ENCODE data around the gene TSPAN10. TPM values are rescaled to one million over a fixed set of nuclear protein-coding genes. Genes with fewer than 3 reads are reported as not detected.

Gene TSPAN10
- total RNA-seq (2022) (4.0 and 4.1 TPM in 2 replicates), Bru-seq, nascent RNA (percentile 43 among the genes with signal in this experiment), BruChase-seq, experiment 1, labeled RNA remaining after a 2-hour chase (percentile 39 among the genes with signal in this experiment), BruChase-seq, experiment 2, labeled RNA remaining after a 6-hour chase (percentile 44 among the genes with signal in this experiment)
- long read RNA-seq, partial matches to known transcripts, result 2 of 7 reads
- long read RNA-seq, other reads (novel, unspliced or antisense), result 1 of 7 reads

- BruUV-seq (replicated peaks), result no TSS peak
- POLR2A ChIA-PET, result interaction anchor here (0.6 to 1.0 kb wide), 2 partner anchors 414 to 970 kb away, joined by 3 to 4 read pairs; no protein-coding TSS in a partner anchor
Observed at GRCh38 chr17:81636505-81637288, at the start of gene TSPAN10, which contains the start of gene NPLOC4. TSS of gene TSPAN10 (plus strand) at chr17:81637196. CDS start at chr17:81642413, 5,217 bp downstream. TSS of gene NPLOC4 (minus strand) at chr17:81637112. CDS start at chr17:81636930, 182 bp downstream.

GRCh38 chr17:81589612-81590011 lies 47.4 kb upstream of the TSPAN10 start:
- Mint-ChIP-seq H3K4me3 (ENCODE audit: unreplicated experiment) (no peak overlapping the region), H3K27ac (ENCODE audit: unreplicated experiment) (no peak overlapping the region), H3K36me3 (ENCODE audit: insufficient read depth, unreplicated experiment) (peaks cover 100% of the 10 kb centered on the region), H3K4me1 (ENCODE audit: low read depth, unreplicated experiment) (no peaks in the 10 kb centered on the region), H3K9me3 (ENCODE audit: unreplicated experiment) (no peaks in the 10 kb centered on the region), H3K27me3 (ENCODE audit: insufficient read depth, unreplicated experiment) (no peaks in the 10 kb centered on the region)
- no peak overlapping the region for H3K4me3 ChIP-seq (ENCODE audit: low read depth, low read length)
- H3K4me1 ChIP-seq, result no peaks in the 10 kb centered on the region
- CTCF ChIA-PET, result no interaction called here
- no peaks in the 10 kb centered on the region for H3K9me3 ChIP-seq
- no peaks in the 10 kb centered on the region for H3K27me3 ChIP-seq (replicated peaks; ENCODE audit: control insufficient read depth, insufficient read depth, low read length)
- peaks cover 5% of the 10 kb centered on the region for H3K36me3 ChIP-seq (ENCODE audit: control insufficient read depth, insufficient read depth, low read length)
- intact Hi-C loops (cut with micrococcal nuclease; ENCODE audit: unreplicated experiment), result no loop called here
- POLR2A ChIA-PET, result no interaction called here
- DNase-seq, result no peak
- BruUV-seq (replicated peaks), result no TSS peak
- no peak for TF ChIP-seq CTCF (IDR thresholded peaks at IDR 0.05; ENCODE audit: insufficient read depth in 1 of 2, low read depth in 1 of 2, low read length in 1 of 2, severe bottlenecking in 1 of 2, unreplicated experiment in 1 of 2)

More at GRCh38 chr17:81636505-81637288, at the start of gene TSPAN10, which contains the start of gene NPLOC4:
- TF ChIP-seq CTCF (IDR thresholded peaks at IDR 0.05; ENCODE audit: insufficient read depth in 1 of 2, low read depth in 1 of 2, low read length in 1 of 2, severe bottlenecking in 1 of 2, unreplicated experiment in 1 of 2), result no peak
- DNase-seq, result peak; percentile 86 to 93
- CTCF ChIA-PET, result interaction anchor here (0.7 kb wide), 1 partner anchor 158 kb away, joined by 3 read pairs; no protein-coding TSS in a partner anchor
- Histone ChIP-seq H3K4me1 (peaks cover 9% of the 10 kb centered on the region; the same call in 1 of the 2 replicates), H3K27me3 (replicated peaks; ENCODE audit: control insufficient read depth, insufficient read depth, low read length) (no peaks in the 10 kb centered on the region), H3K4me3 (ENCODE audit: low read depth, low read length) (peak within 1 kb of the TSS; percentile 90), H3K36me3 (ENCODE audit: control insufficient read depth, insufficient read depth, low read length) (no peaks in the 10 kb centered on the region), H3K9me3 (no peaks in the 10 kb centered on the region)
- H3K36me3 Mint-ChIP-seq (ENCODE audit: insufficient read depth, unreplicated experiment), result peaks cover 37% of the 10 kb centered on the region
- intact Hi-C loops (cut with micrococcal nuclease; ENCODE audit: unreplicated experiment), result no loop called here
- no peaks in the 10 kb centered on the region for H3K4me1 Mint-ChIP-seq (ENCODE audit: low read depth, unreplicated experiment)
- no peaks in the 10 kb centered on the region for H3K9me3 Mint-ChIP-seq (ENCODE audit: unreplicated experiment)
- peak within 1 kb of the TSS; percentile 88 for H3K4me3 Mint-ChIP-seq (ENCODE audit: unreplicated experiment)
- H3K27ac Mint-ChIP-seq (ENCODE audit: unreplicated experiment), result peak within 1 kb of the TSS; percentile 89
- no peaks in the 10 kb centered on the region for H3K27me3 Mint-ChIP-seq (ENCODE audit: insufficient read depth, unreplicated experiment)

- no peak for DNase-seq
- Mint-ChIP-seq H3K4me3 (ENCODE audit: unreplicated experiment) (no peak overlapping the region), H3K27ac (ENCODE audit: unreplicated experiment) (no peak overlapping the region), H3K36me3 (ENCODE audit: insufficient read depth, unreplicated experiment) (peaks cover 100% of the 10 kb centered on the region), H3K9me3 (ENCODE audit: unreplicated experiment) (no peaks in the 10 kb centered on the region), H3K4me1 (ENCODE audit: low read depth, unreplicated experiment) (no peaks in the 10 kb centered on the region), H3K27me3 (ENCODE audit: insufficient read depth, unreplicated experiment) (no peaks in the 10 kb centered on the region)
- CTCF ChIA-PET, result no interaction called here
- POLR2A ChIA-PET, result no interaction called here
- no peaks in the 10 kb centered on the region for H3K4me1 ChIP-seq
- H3K9me3 ChIP-seq, result no peaks in the 10 kb centered on the region
- BruUV-seq (replicated peaks), result no TSS peak
- no peak overlapping the region for H3K4me3 ChIP-seq (ENCODE audit: low read depth, low read length)
- no peaks in the 10 kb centered on the region for H3K27me3 ChIP-seq (replicated peaks; ENCODE audit: control insufficient read depth, insufficient read depth, low read length)
- TF ChIP-seq CTCF (IDR thresholded peaks at IDR 0.05; ENCODE audit: insufficient read depth in 1 of 2, low read depth in 1 of 2, low read length in 1 of 2, severe bottlenecking in 1 of 2, unreplicated experiment in 1 of 2), result no peak
- peaks cover 5% of the 10 kb centered on the region for H3K36me3 ChIP-seq (ENCODE audit: control insufficient read depth, insufficient read depth, low read length)
- intact Hi-C loops (cut with micrococcal nuclease; ENCODE audit: unreplicated experiment), result no loop called here
Observed at GRCh38 chr17:81590121-81590520, 46.9 kb upstream of the TSPAN10 start.

Data from Caco-2 (cell line).